Measurements from ENCODE around the gene GPN1.
"Not testable (repeated sequence)": the region's sequence is repeated elsewhere in the genome, so short reads cannot be mapped to it uniquely, and the experiment has no call there.

The GPN1 gene

GRCh38 chr2:27672723-27673486 is 44.1 kb downstream of the GPN1 start:
- DNase-seq (ENCODE audit: low spot score): no peak

DNA sequence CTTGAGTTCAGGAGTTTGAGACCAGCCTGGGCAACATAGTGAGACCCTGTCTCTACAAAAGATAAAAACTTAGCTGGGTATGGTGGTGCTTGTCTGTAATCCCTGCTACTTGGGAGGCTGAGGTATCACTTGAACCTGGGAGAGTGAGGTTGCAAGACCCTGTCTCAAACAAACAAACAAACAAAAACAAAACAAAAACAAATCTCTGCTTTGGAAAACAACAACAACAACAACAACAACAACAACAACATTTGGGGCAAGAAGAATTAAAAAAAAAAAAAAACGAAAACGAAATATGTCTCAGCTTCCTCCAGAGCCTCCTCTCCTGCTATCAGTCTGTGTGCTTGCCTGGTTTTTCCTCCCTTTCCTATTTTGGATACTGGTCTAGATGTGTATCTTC is 51.7 kb downstream of the GPN1 start:
- DNase-seq (ENCODE audit: low spot score): no peak

- no peak for DNase-seq (ENCODE audit: low spot score)
Measured at GRCh38 chr2:27681841-27682240, 53.0 kb downstream of the GPN1 start.

DNA sequence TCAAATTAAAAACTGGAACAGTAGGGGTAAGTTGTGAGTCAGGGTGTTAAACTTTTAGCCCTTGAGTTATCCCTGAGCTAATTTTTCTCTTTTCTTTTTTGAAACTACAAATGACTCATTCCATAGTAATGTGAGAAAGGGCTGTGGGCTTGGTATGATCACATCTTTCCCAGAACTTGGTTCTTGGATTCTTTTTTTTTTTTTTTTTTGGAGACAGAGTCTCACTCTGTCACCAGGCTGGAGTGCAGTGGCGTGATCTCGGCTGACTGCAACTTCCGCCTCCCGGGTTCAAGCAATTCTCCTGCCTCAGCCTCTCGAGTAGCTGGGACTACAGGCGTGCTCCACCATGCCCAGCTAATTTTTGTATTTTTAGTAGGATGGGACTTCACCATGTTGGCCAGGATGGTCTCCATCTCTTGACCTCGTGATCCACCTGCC is 53.5 kb downstream of the GPN1 start:
- DNase-seq (ENCODE audit: low spot score): not testable (repeated sequence)

- peak; percentile 85 for DNase-seq (ENCODE audit: low spot score)
Measured at GRCh38 chr2:27683390-27684071, 54.7 kb downstream of the GPN1 start.

DNA sequence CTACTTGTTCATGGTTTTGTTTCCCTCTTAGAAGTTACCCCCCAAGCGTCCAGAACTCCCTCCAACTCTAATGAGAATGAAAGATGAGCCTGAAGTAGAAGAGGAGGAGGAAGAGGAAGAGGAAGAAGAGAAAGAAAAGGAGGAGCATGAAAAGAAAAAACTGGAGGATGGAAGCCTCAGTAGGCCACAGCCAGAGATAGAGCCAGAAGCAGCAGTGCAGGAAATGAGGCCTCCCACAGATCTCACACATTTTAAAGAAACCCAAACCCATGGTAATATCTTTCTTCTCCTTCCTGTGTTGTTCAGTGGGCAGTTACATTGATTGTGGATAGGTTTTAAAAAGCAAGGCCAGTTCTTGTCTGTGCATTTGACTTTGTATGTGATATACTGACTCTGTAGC is 56.2 kb downstream of the GPN1 start:
- not testable (repeated sequence) for DNase-seq (ENCODE audit: low spot score)

GRCh38 chr2:27685577-27685976 is 56.7 kb downstream of the GPN1 start:
- no peak for DNase-seq (ENCODE audit: low spot score)

DNA sequence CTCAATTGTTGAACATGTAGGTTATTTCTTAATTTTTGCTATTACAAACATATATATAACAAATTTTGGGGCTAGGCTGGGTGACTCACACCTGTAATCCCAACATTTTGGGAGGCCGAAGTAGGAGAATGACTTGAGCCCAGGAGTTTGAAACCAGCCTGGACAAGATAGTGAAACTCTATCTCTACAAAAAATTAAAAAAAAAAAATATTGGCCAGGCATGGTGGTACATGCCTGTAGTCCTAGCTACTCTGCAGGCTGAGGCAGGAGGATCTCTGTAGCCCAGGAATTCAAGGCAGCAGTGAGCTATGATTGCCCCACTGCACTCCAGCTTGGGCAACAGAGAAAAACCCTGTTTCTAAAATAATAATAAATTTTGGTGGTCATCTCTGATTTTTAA is 58.4 kb downstream of the GPN1 start:
- DNase-seq (ENCODE audit: low spot score): no peak

GRCh38 chr2:27689424-27689823 is 60.6 kb downstream of the GPN1 start:
- DNase-seq (ENCODE audit: low spot score): no peak

- DNase-seq (ENCODE audit: low spot score): no peak
Measured at GRCh38 chr2:27690052-27690451, 61.2 kb downstream of the GPN1 start.

GRCh38 chr2:27697660-27698059 is 68.8 kb downstream of the GPN1 start:
- no peak for DNase-seq (ENCODE audit: low spot score)
